ENCODE results near the gene COPG2. TPM values are rescaled to one million over a fixed set of nuclear protein-coding genes. Genes with fewer than 3 reads are reported as not detected.
A peak's percentile ranks its signal among the peaks of the same experiment; 100 is the strongest.

Gene COPG2
- total RNA-seq, 1 donor from 2014 or later: 20.6 TPM

DNA sequence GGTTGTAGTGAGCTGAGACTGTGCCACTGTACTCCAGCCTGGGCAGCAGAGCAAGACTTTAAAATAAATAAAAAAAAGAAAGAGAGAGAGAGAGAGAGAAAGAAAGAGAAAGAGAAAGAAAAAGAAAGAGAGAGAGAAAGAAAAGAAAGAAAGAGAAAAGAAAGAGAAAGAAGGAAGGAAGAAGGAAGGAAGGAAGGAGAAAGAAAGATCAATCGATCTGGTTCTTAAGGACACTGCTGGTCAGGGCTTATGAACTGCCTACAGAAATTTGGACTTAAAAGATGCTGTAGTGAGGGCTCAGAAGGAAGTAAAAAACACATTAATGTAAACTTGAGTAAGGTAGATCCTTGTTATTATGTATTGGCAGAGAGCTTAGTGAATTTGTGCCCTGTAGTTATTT, 62.4 kb downstream of the COPG2 start:
- H3K27ac ChIP-seq (ENCODE audit: low read depth, low read length): no peak overlapping the region
- DNase-seq (ENCODE audit: low read depth): no peak
- H3K9ac ChIP-seq (ENCODE audit: low read length): no peak overlapping the region
- Mint-ChIP-seq H3K9me3 (ENCODE audit: unreplicated experiment) (peaks cover 2% of the 10 kb centered on the region), H3K27ac (ENCODE audit: unreplicated experiment) (no peak overlapping the region), H3K4me3 (ENCODE audit: unreplicated experiment) (no peak overlapping the region), H3K36me3 (ENCODE audit: low read depth, unreplicated experiment) (peaks cover 29% of the 10 kb centered on the region), H3K4me1 (ENCODE audit: low read depth, unreplicated experiment) (no peaks in the 10 kb centered on the region), H3K27me3 (ENCODE audit: low read depth, unreplicated experiment) (no peaks in the 10 kb centered on the region)
- peaks cover 15% of the 10 kb centered on the region for H3K36me3 ChIP-seq (ENCODE audit: insufficient read depth, low read length)
- H3K9me3 ChIP-seq (ENCODE audit: insufficient read depth, low read depth, low read length): no peaks in the 10 kb centered on the region
- no peaks in the 10 kb centered on the region for H3K27me3 ChIP-seq (ENCODE audit: insufficient read depth, low read length)
- no peak overlapping the region for H3K4me3 ChIP-seq (ENCODE audit: insufficient read depth, low read depth, low read length)
- H2AFZ ChIP-seq (ENCODE audit: low read depth, low read length): no peak overlapping the region
- no peak overlapping the region for H3K4me2 ChIP-seq (ENCODE audit: low read length)
- FAIRE-seq: no peak
- H3K4me1 ChIP-seq (ENCODE audit: insufficient read depth, low read length): no peaks in the 10 kb centered on the region
- no peaks in the 10 kb centered on the region for H4K20me1 ChIP-seq (ENCODE audit: insufficient read depth, low read length)
- TF ChIP-seq CTCF (IDR thresholded peaks at IDR 0.05; ENCODE audit: insufficient read depth, low read depth, low read length): no peak
- no peak for TF ChIP-seq EZH2 (IDR thresholded peaks at IDR 0.05; ENCODE audit: insufficient read depth, low read length)
- H3K79me2 ChIP-seq (ENCODE audit: insufficient read depth, low read length): no peaks in the 10 kb centered on the region

DNA sequence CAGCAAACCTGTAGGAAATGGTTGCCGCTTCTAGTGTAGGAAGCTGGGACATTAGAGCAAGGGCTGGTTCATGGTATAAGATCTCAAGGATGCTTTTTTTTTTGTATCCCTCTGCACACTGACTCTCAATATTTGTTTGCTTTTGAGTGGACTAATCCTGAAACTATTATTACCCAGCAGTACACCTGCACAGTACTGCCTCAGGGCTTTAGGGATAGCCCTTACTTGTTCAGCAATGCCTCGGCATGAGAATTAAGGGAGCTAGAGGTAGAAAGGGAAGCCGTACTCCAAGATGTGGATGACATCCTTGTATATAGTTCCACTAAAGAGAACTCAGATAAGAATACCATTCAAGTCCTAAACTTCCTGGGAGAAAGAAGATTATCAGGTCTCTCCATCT, 70.5 kb downstream of the COPG2 start:
- H3K4me1 ChIP-seq (ENCODE audit: insufficient read depth, low read length): no peaks in the 10 kb centered on the region
- Mint-ChIP-seq H3K27ac (ENCODE audit: unreplicated experiment) (no peak overlapping the region), H3K36me3 (ENCODE audit: low read depth, unreplicated experiment) (no peaks in the 10 kb centered on the region), H3K4me3 (ENCODE audit: unreplicated experiment) (no peak overlapping the region), H3K9me3 (ENCODE audit: unreplicated experiment) (peaks cover 2% of the 10 kb centered on the region), H3K27me3 (ENCODE audit: low read depth, unreplicated experiment) (no peaks in the 10 kb centered on the region), H3K4me1 (ENCODE audit: low read depth, unreplicated experiment) (peaks cover 7% of the 10 kb centered on the region)
- no peaks in the 10 kb centered on the region for H4K20me1 ChIP-seq (ENCODE audit: insufficient read depth, low read length)
- H3K27me3 ChIP-seq (ENCODE audit: insufficient read depth, low read length): no peaks in the 10 kb centered on the region
- H2AFZ ChIP-seq (ENCODE audit: low read depth, low read length): no peak overlapping the region
- DNase-seq (ENCODE audit: low read depth) (no peak), FAIRE-seq (no peak)
- H3K36me3 ChIP-seq (ENCODE audit: insufficient read depth, low read length): no peaks in the 10 kb centered on the region
- no peaks in the 10 kb centered on the region for H3K79me2 ChIP-seq (ENCODE audit: insufficient read depth, low read length)
- H3K4me2 ChIP-seq (ENCODE audit: low read length): no peak overlapping the region
- H3K9me3 ChIP-seq (ENCODE audit: insufficient read depth, low read depth, low read length): no peaks in the 10 kb centered on the region
- no peak overlapping the region for H3K27ac ChIP-seq (ENCODE audit: low read depth, low read length)
- TF ChIP-seq EZH2 (IDR thresholded peaks at IDR 0.05; ENCODE audit: insufficient read depth, low read length): no peak
- TF ChIP-seq CTCF (IDR thresholded peaks at IDR 0.05; ENCODE audit: insufficient read depth, low read depth, low read length): no peak
- no peak overlapping the region for H3K9ac ChIP-seq (ENCODE audit: low read length)
- no peak overlapping the region for H3K4me3 ChIP-seq (ENCODE audit: insufficient read depth, low read depth, low read length)

DNA sequence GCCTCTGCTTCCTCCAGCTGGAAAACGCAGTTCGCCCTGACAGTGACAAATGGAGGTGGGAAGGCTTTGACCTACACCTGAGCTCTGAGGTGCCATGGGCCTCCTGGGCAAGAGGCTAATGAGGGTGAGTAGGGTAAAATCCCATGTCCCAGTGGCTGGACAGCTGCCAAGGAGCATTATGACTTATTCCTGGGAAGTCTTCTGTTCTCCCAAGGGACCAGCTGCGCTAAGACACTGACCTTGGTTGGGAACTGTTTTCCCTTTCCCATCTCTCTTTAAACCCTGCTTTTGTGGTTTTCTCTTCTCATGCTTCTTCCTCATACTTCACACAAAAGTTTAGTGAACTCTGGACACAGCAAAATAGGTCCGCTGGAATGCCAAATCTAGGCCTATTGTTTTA, 72.6 kb downstream of the COPG2 start:
- Histone ChIP-seq H3K4me3 (ENCODE audit: insufficient read depth, low read depth, low read length) (no peak overlapping the region), H3K27ac (ENCODE audit: low read depth, low read length) (no peak overlapping the region), H3K79me2 (ENCODE audit: insufficient read depth, low read length) (no peaks in the 10 kb centered on the region), H4K20me1 (ENCODE audit: insufficient read depth, low read length) (no peaks in the 10 kb centered on the region), H3K36me3 (ENCODE audit: insufficient read depth, low read length) (no peaks in the 10 kb centered on the region), H3K4me1 (ENCODE audit: insufficient read depth, low read length) (no peaks in the 10 kb centered on the region), H3K9ac (ENCODE audit: low read length) (no peak overlapping the region), H3K4me2 (ENCODE audit: low read length) (no peak overlapping the region), H3K27me3 (ENCODE audit: insufficient read depth, low read length) (no peaks in the 10 kb centered on the region), H3K9me3 (ENCODE audit: insufficient read depth, low read depth, low read length) (no peaks in the 10 kb centered on the region), H2AFZ (ENCODE audit: low read depth, low read length) (no peak overlapping the region)
- H3K9me3 Mint-ChIP-seq (ENCODE audit: unreplicated experiment): peaks cover 2% of the 10 kb centered on the region
- peak overlapping the region; percentile 55 for H3K27ac Mint-ChIP-seq (ENCODE audit: unreplicated experiment)
- no peaks in the 10 kb centered on the region for H3K27me3 Mint-ChIP-seq (ENCODE audit: low read depth, unreplicated experiment)
- DNase-seq (ENCODE audit: low read depth): no peak
- no peaks in the 10 kb centered on the region for H3K36me3 Mint-ChIP-seq (ENCODE audit: low read depth, unreplicated experiment)
- H3K4me1 Mint-ChIP-seq (ENCODE audit: low read depth, unreplicated experiment): peaks cover 7% of the 10 kb centered on the region
- no peak overlapping the region for H3K4me3 Mint-ChIP-seq (ENCODE audit: unreplicated experiment)
- TF ChIP-seq EZH2 (IDR thresholded peaks at IDR 0.05; ENCODE audit: insufficient read depth, low read length): no peak
- no peak for FAIRE-seq
